Measurements from ENCODE around the gene CACUL1. TPM values are rescaled to one million over a fixed set of nuclear protein-coding genes. Genes with fewer than 3 reads are reported as not detected.
A peak's percentile ranks its signal among the peaks of the same experiment; 100 is the strongest.

Gene CACUL1
- total RNA-seq, 4 donors from 2014 or later = 30.8 to 44.4 (median 33.3) TPM

DNA sequence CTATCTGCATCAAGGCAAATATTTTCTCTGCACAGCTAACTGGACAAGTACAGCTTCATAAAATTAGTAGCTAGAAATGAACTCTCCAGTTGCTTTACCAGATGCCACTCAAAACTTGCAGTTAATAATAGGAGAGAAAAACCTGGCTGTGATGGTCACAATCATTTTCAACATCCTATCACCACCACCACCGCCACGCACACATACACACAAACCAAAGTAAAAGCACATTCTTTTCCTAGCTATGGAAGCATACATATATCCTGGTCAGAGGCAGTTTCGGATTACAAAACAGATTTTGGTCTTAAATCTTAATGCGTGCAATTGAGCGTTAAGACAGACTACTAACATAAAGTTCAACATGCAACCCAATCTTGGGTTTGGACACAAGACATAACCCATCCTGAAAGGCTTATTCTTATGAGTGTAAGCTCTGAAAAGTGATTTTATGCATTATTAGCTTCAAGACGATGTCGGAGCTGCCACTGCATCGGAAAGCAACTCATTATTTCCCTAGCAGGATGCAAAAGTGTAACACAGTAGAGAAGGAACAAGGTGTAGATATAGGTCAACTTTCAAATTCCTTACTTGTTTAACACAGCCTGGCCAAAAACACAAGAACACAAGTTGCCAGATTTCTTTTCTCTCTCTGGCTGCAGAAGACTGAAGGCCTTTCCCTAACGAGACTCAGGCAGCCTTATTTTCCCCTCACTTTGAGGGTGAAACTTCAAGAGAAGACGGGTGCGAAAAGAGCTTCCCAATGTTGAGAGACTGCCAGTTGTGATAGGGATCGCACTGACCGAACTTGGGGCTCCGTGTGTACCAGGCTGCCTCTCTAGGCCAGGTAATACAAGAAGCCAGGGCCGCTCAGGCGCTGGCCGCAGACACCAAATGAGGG lies 1.2 kb downstream of the CACUL1 start:
- H3K27me3 ChIP-seq = no peaks in the 10 kb centered on the region
- intact Hi-C loops (cut with DNase I) = loop anchor here (10.0 kb wide), 1 partner anchor 281 kb away; no protein-coding TSS in a partner anchor
- H3K4me3 ChIP-seq = peak overlapping the region; percentile 90 to 100 (median 95)
- DNase-seq (ENCODE audit: extremely low spot score) = no peak
- peak overlapping the region; percentile 87 to 96 (median 92) for H3K27ac ChIP-seq (replicated peaks in 1 of 4)
- TF ChIP-seq POLR2A (IDR thresholded peaks at IDR 0.05; ENCODE audit: low read depth) (no peak), POLR2AphosphoS5 (IDR thresholded peaks at IDR 0.05) (no peak), EP300 (IDR thresholded peaks at IDR 0.05) (no peak)
- TF ChIP-seq, protein P1, sequence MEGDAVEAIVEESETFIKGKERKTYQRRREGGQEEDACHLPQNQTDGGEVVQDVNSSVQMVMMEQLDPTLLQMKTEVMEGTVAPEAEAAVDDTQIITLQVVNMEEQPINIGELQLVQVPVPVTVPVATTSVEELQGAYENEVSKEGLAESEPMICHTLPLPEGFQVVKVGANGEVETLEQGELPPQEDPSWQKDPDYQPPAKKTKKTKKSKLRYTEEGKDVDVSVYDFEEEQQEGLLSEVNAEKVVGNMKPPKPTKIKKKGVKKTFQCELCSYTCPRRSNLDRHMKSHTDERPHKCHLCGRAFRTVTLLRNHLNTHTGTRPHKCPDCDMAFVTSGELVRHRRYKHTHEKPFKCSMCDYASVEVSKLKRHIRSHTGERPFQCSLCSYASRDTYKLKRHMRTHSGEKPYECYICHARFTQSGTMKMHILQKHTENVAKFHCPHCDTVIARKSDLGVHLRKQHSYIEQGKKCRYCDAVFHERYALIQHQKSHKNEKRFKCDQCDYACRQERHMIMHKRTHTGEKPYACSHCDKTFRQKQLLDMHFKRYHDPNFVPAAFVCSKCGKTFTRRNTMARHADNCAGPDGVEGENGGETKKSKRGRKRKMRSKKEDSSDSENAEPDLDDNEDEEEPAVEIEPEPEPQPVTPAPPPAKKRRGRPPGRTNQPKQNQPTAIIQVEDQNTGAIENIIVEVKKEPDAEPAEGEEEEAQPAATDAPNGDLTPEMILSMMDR (IDR thresholded peaks at IDR 0.05) = no peak
- 2% methylated on average over 17 of the region's 17 CpGs for WGBS
- H3K4me1 ChIP-seq = peaks cover 20 to 57% (median 52%) of the 10 kb centered on the region in 4 donors
- no peaks in the 10 kb centered on the region for H3K9me3 ChIP-seq
- no peaks in the 10 kb centered on the region for H3K36me3 ChIP-seq

DNA sequence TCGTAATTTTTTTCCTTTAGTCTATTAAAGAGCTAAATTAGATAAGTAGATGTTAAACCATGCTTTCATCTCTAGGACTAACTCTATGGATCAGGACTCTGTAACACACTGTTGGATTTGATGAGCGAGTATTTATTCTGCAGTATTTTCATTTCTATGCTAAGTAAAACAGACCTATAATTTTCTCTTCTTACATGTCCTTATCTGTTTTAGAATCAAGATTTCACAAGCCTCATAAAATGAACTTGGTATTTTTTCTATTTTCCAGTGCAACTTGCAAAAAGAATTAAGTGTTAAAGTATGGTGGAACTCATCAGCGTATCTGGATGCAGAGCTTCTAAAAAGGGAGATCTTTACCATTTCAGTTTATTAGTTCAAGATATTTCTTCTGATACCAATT lies 2.4 kb downstream of the CACUL1 start:
- Histone ChIP-seq H3K27me3 (no peaks in the 10 kb centered on the region), H3K9me3 (no peaks in the 10 kb centered on the region), H3K4me1 (peaks cover 30 to 66% (median 60%) of the 10 kb centered on the region in 4 donors), H3K4me3 (peak overlapping the region in 2 of 4 donors; percentile 90 to 93), H3K36me3 (peaks cover 0 to 4% (median 0%) of the 10 kb centered on the region in 4 donors), H3K27ac (replicated peaks in 1 of 4) (no peak overlapping the region)
- no peak for DNase-seq (ENCODE audit: extremely low spot score)
- intact Hi-C loops (cut with DNase I) = loop anchor here (10.0 kb wide), 1 partner anchor 282 kb away; no protein-coding TSS in a partner anchor
- TF ChIP-seq EP300 (IDR thresholded peaks at IDR 0.05) (no peak), POLR2AphosphoS5 (IDR thresholded peaks at IDR 0.05) (no peak), POLR2A (IDR thresholded peaks at IDR 0.05; ENCODE audit: low read depth) (no peak)
- TF ChIP-seq, protein P1 (IDR thresholded peaks at IDR 0.05) = no peak
- WGBS = 89% methylated on average over 3 of the region's 3 CpGs

DNA sequence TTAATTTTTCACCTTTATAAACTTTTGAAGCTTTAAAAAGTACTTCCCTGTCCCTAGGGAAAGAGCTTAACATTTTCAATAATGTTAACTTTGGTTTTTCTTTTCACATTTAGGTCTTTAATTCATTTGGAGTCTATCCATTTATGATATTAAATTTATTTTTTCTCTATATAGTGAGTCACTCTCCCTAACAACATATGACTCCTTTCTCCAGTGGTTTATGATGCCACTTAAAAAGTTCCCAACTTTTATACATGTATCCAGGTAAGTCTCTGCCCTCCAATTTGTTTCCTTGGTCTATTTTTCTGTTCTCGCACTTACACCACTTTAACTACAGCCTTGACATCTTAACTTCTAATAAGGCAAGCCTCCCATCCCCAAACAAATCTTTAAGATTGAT lies 3.5 kb downstream of the CACUL1 start:
- no peak overlapping the region for H3K27ac ChIP-seq (replicated peaks in 1 of 4)
- intact Hi-C loops (cut with DNase I) = loop anchor here (10.0 kb wide), 1 partner anchor 284 kb away; no protein-coding TSS in a partner anchor
- peaks cover 30 to 70% (median 64%) of the 10 kb centered on the region in 4 donors for H3K4me1 ChIP-seq
- H3K27me3 ChIP-seq = no peaks in the 10 kb centered on the region
- H3K36me3 ChIP-seq = peaks cover 0 to 4% (median 0%) of the 10 kb centered on the region in 4 donors
- no peak overlapping the region for H3K4me3 ChIP-seq
- TF ChIP-seq POLR2AphosphoS5 (IDR thresholded peaks at IDR 0.05) (no peak), EP300 (IDR thresholded peaks at IDR 0.05) (no peak), POLR2A (IDR thresholded peaks at IDR 0.05; ENCODE audit: low read depth) (no peak)
- TF ChIP-seq, protein P1 (IDR thresholded peaks at IDR 0.05) = no peak
- DNase-seq (ENCODE audit: extremely low spot score) = no peak
- WGBS = 94% methylated on average over 1 of the region's 1 CpG
- no peaks in the 10 kb centered on the region for H3K9me3 ChIP-seq

DNA sequence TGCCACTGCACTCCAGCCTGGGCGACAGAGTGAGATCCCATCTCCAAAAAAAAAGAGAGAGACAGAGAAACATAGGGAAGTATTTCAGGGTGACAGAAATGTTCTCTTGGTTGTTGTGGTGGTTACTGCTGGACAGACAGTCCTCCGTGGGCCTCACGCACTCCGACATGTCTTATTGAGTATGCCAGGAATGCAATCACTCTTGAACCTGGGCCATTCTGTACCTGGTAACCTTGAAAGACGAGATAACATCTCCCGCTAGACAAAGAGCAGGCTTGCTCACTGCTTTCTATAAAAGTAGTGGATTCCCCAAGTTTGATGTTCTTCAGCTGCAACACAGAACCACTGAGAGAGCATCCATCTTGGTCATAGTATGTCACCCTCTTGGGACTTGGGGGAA lies 6.7 kb downstream of the CACUL1 start:
- Histone ChIP-seq H3K4me3 (no peak overlapping the region), H3K9me3 (no peaks in the 10 kb centered on the region), H3K27me3 (no peaks in the 10 kb centered on the region), H3K27ac (replicated peaks in 1 of 4) (no peak overlapping the region), H3K36me3 (peaks cover 0 to 4% (median 0%) of the 10 kb centered on the region in 4 donors), H3K4me1 (peaks cover 32 to 76% (median 66%) of the 10 kb centered on the region in 4 donors)
- intact Hi-C loops (cut with DNase I) = loop anchor here (10.0 kb wide), 1 partner anchor 1373 kb away; the partner anchor contains the start of gene PDZD8
- DNase-seq (ENCODE audit: extremely low spot score) = no peak
- WGBS = 96% methylated on average over 6 of the region's 6 CpGs
- TF ChIP-seq, protein P1 (IDR thresholded peaks at IDR 0.05) = no peak
- TF ChIP-seq POLR2AphosphoS5 (IDR thresholded peaks at IDR 0.05) (no peak), POLR2A (IDR thresholded peaks at IDR 0.05; ENCODE audit: low read depth) (no peak), EP300 (IDR thresholded peaks at IDR 0.05) (no peak)
